Jurkat, Clone E6-1 (cell line): ENCODE results near the gene ARHGEF6.

Source experiments
- DNase-seq: peaks from one replicate; pipeline ENCODE4 v3.0.0-alpha.2; 2011; ENCODE audit warnings: low read depth, low spot score
- H3K4me3 ChIP-seq: 2 replicates; pipeline ENCODE4 v1.5.1; 2011; ENCODE audit warnings: mild to moderate bottlenecking, low read length, control low read depth, moderate library complexity

The ARHGEF6 gene

DNA sequence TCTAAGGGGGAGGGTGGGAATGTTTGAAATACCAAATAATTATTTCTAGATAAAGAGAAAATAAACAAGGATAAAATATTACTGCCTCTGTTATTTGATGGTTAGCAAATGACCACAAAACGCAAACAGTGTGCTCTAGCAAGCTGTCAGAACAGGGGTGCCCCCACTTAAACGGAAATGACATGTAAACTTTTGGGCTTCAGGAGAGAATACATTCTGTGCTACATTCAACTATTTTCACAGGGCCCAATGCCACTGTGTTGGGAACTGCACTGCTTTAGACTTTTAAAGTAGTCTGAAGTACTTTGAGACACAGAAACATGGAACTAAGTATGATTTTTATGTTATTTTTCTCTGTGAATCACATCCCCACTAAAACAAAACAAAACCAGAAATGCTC is 118.6 kb downstream of the ARHGEF6 start:
- DNase-seq = peak; percentile 51
- H3K4me3 ChIP-seq = no peak overlapping the region

- H3K4me3 ChIP-seq = no peak overlapping the region
- no peak for DNase-seq
These were observed 119.8 kb downstream of the ARHGEF6 start for GRCh38 chrX:136660896-136661295.

- no peak for DNase-seq
These were observed 121.6 kb downstream of the ARHGEF6 start for GRCh38 chrX:136659174-136659573.

GRCh38 chrX:136658151-136658550 is 122.6 kb downstream of the ARHGEF6 start:
- H3K4me3 ChIP-seq = no peak overlapping the region
- DNase-seq = peak; percentile 79

More at GRCh38 chrX:136659174-136659573, 121.6 kb downstream of the ARHGEF6 start:
- no peak overlapping the region for H3K4me3 ChIP-seq

GRCh38 chrX:136656361-136656964 is 124.3 kb downstream of the ARHGEF6 start:
- DNase-seq = no peak

GRCh38 chrX:136652822-136653723 is 127.7 kb downstream of the ARHGEF6 start:
- no peak overlapping the region for H3K4me3 ChIP-seq
- DNase-seq = no peak

More at GRCh38 chrX:136656361-136656964, 124.3 kb downstream of the ARHGEF6 start:
- no peak overlapping the region for H3K4me3 ChIP-seq

DNA sequence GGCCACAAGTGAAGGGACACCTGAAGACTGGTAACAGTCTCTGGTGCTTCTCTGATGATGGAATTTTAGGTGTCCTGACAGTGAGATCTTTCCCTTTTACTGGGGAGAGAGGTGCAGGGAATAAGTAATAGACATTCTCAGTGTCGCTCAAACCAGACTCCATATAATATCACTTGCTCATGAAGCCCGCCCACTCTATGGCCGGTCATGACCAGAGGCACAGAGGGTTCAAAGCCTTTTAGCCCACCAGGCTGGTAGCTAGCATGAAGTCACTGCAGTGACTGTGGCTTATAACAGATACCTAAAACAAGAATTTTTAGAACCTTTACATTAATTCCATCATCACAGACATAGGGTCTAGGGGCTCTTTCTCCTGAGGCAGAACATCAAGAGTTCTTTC is 129.9 kb downstream of the ARHGEF6 start:
- DNase-seq = no peak

DNA sequence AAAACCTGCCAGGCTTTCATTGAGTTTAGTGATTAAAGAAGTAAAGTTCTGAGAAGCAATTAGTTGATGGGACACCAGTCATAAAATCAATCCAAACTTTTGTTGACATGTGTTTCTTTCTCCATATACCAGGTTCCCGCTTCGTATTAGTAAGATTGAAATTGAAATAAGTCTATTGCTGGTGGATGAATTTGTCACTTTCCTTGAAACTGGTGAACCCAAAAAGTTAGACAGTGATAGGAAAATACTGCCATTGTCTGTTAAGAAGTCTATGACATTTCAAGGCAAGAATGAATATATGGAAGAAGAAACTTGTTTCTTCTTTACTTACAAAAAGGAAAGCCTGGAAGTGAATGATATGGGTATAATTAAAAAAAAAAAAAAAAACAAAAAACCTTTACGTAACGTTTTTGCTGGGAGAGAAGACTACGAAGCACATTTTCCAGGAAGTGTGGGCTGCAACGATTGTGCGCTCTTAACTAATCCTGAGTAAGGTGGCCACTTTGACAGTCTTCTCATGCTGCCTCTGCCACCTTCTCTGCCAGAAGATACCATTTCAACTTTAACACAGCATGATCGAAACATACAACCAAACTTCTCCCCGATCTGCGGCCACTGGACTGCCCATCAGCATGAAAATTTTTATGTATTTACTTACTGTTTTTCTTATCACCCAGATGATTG is 132.9 kb downstream of the ARHGEF6 start, which contains the start of gene CD40LG:
Gene CD40LG, plus strand, starts transcription at position 482 of the 684 bp plus-strand sequence. Its CDS starts 91 bp downstream, at position 573.
- DNase-seq = no peak
- H3K4me3 ChIP-seq = peak within 1 kb of the TSS; percentile 38

More for the DNA sequence above, 129.9 kb downstream of the ARHGEF6 start:
- no peak overlapping the region for H3K4me3 ChIP-seq

GRCh38 chrX:136646602-136647239 is 134.0 kb downstream of the ARHGEF6 start:
- H3K4me3 ChIP-seq = no peak overlapping the region
- DNase-seq = peak; percentile 81

DNA sequence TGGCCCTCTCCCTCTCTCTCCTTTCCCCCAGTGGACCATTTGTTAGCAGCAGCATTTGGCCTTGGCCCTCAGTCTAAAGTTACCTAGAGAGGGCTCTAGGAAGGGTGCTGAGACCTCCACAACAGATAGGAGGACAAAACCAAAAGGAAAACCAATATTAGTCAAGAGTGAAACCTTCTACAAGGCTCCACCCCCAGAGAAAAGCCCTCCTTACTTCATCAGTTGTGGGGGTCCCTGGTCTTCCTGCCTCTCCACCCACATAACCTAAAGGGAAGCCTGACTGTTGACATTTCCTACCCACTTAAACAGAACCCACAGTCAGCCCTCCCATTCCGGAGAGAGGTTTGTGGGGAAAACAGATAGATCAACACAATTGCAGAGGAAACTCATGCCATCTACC is 137.5 kb downstream of the ARHGEF6 start:
- peak; percentile 88 for DNase-seq
- H3K4me3 ChIP-seq = peak overlapping the region; percentile 9; the same call in 1 of the 2 replicates

DNA sequence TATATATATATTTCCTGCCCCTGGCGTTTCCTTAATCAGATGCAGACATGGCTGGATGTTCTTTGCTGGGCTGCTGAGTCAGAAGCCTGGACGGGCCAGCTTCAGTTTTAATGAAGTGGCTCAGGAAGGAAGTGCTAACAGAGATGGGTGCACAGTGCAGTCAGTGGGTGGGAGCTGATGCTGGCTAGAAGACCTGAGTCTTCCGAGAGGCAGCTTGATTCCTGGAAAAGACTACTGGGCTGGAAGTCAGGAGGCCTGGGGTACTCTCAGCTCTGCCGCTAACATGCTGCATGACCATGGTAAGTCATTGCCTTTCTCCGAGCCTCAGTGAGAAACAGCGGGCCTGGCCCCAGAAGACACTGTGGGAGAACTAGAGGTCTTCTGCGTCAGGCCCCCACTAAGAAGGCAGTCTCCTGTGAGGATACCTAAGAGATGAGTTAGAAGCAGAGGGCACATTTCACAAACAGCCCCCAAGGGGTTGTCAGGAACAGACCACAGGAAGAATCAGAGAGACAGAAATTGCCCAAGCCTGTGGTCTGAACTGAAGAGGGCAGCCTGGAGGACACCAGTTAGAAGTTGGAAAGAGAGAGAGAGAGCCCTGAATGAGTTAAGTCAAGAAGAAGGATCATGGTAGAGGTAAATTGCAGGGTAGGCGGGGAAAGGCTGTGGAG is 141.1 kb downstream of the ARHGEF6 start:
- H3K4me3 ChIP-seq = no peak overlapping the region
- no peak for DNase-seq

DNA sequence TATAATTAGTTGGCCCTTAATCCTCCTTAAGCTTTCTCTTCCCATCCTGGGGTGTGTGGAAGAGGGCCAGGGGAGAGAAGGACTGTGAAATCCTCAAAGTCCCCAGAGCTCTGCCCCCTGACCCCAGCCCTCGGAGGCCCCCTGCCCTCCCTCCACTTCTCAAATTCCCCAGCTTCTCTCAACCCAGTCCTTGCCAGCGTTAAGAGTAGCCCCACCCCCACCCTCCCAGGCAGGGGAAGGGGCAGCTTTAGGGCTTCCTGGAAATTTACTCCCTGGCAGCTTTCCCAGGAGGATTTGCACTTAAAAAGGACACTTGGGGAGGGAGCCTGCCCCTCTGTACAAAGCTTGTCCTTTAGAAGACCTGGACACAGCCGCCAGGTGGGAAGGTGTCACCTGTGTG is 144.6 kb downstream of the ARHGEF6 start:
- no peak for DNase-seq
- no peak overlapping the region for H3K4me3 ChIP-seq

- peak; percentile 88 for DNase-seq
- no peak overlapping the region for H3K4me3 ChIP-seq
These were observed 145.5 kb downstream of the ARHGEF6 start for GRCh38 chrX:136635235-136635634.

DNA sequence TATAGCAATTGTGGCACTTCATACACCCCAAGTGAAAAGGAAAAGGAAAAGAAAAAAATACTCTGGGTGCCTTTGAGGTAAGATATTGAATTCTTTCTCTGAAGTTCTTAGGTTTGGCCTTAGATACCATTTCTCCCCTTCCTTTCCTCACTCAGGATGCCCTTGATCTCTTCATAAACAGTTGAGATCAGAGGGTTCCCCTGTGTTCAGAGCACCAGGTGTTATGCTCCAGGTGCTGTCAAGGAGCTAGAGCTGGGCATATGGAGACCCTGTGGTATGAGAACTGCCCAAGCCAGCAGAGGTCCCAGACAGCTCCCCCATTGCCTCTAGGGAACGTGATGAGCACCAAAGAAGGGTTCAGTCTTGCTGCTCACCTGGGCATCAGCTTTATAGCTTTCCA is 149.9 kb downstream of the ARHGEF6 start:
- peak; percentile 96 for DNase-seq
- no peak overlapping the region for H3K4me3 ChIP-seq

DNA sequence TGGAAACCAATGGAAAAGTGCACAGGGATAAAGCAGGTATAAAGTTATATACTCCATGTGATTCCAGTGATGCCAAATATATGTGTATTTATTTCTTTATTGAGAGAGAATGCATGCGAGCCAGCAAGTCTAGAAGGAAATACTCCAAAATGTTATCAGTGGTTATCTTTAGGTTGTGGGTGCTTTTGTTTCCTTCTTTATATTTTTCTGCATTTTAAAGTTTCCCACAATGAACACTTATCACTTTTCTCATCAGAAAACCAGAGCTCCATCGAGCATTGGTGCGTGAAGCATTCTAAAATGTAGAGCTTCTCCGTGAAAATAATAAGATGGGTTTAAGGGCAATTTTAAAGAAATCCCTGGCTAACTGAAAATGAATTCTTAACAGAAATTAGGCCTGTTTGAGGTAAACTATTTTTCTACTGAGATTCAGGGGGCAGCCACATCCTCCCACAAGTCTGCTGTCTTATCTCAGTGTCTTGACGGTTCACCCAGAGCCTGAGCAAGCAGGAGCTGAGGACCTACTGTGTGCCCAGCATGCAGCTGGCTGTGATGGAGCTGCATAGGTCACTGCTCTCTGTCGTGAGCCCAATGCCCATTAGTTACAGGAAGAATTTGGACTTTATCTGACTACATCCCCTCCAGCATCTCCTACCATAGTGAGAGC is 151.5 kb downstream of the ARHGEF6 start:
- DNase-seq = peak; percentile 83
- H3K4me3 ChIP-seq = no peak overlapping the region

DNA sequence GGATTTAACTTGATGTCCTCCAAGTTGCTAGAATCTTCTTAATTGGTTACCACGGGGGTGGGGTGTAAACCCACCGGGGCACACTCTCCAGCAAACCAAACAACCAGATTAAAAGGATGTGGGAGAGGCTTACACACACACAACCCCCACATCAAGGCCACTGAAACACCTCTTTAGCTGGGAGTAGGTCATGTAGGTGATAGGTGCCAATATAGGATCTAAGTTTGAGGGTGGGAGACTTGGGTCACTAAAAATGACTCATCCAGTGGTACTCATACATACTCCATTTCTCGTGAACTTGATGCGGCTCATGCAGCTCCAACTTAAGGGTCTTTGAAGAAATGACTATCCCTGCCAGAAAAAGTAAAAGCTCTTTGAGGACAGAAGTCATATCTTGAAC is 153.3 kb downstream of the ARHGEF6 start:
- no peak overlapping the region for H3K4me3 ChIP-seq
- DNase-seq = peak; percentile 74

DNA sequence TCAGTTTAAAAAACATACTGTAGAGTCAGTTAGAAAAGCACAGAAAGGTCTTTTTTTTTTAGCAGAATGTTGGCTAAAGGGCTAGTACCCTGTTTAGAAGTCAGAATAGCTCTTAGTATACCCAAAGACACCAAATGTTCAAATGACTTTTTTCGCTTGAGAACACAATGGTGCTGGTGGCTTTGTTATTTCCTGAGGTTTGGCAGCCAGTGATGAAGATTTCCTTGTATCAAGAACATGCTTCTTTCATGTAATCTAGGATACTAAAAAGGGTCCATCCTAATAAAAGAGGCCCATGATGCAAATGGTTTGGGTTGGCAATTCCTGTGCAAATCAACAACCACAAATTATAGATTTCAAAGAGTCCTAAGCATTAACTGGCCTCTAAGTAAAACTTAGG is 153.8 kb downstream of the ARHGEF6 start:
- H3K4me3 ChIP-seq = no peak overlapping the region
- no peak for DNase-seq

DNA sequence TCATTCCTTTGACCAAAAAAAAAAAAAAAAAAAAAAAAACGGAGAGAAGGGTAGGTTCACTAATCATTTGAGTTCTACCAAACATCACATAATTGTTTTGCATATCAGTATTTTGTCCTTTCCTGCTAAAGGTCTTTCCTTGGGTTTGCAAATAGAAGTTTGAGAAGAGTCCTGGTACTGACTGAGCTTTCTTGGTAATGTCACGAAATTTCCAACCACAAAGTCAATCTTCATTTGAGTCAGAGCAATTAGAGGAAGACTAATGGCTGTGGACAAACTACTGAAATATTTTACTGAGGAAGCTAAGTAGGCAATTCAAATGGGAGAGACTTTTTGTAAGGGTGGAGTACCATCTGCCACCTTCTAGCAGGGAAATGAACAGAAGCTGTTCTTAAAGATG is 154.5 kb downstream of the ARHGEF6 start:
- no peak for DNase-seq
- no peak overlapping the region for H3K4me3 ChIP-seq
